Fibroblast of peridontal ligament (primary cell): ENCODE data around the gene GART.
"Not testable (repeated sequence)": the region's sequence is repeated elsewhere in the genome, so short reads cannot be mapped to it uniquely, and the experiment has no call there.

Experiments
- DNase-seq: peaks from one replicate; pipeline ENCODE4 v3.0.0-alpha.2; 2010; ENCODE audit errors: extremely low read depth

The GART gene

DNA sequence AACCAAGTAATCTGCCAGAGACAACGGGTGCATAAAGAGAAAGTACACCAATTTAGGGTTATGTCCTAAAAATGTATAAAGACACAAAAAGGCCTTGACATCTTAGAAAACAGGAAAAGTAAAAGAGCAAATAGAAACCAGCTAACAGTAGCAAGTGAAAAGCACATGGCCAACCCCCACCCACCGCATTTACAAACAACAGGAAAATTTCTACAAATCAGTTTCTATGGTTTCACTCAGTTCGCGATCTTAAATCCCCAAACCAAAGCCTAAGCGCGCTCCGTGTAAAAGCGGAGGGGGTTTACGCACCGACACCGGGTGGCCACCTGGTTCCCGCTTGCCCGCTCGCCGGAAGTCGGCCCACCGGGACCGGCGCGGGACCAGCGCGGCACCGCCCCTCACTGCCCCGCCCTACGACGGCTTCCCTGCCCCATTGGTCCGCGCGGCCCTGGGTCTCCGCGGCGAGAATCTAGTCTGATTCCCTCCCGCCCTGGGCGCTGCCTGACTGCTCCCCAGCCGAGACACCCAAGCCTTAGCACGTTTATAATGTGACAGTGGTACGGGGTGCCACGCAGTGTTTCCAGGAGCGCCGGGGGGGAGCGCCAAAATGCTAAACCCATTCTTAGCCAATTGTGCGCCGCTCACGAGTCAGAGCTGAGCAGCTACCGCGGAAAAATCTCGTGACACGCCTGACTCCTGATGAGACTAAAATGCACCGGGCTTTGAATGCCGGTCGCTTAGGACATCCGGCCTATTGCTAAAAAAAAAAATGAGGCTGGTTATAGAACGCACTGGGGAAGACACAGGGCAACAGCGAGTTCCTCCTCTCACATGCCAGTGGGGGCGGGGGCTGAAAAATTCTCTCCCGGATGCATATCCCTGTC, at the start of gene GART:
GART (minus strand) TSS at position 362 of the 884 bp plus-strand sequence. CDS start 2,802 bp downstream, outside the sequence.
- peak; percentile 64 for DNase-seq

DNA sequence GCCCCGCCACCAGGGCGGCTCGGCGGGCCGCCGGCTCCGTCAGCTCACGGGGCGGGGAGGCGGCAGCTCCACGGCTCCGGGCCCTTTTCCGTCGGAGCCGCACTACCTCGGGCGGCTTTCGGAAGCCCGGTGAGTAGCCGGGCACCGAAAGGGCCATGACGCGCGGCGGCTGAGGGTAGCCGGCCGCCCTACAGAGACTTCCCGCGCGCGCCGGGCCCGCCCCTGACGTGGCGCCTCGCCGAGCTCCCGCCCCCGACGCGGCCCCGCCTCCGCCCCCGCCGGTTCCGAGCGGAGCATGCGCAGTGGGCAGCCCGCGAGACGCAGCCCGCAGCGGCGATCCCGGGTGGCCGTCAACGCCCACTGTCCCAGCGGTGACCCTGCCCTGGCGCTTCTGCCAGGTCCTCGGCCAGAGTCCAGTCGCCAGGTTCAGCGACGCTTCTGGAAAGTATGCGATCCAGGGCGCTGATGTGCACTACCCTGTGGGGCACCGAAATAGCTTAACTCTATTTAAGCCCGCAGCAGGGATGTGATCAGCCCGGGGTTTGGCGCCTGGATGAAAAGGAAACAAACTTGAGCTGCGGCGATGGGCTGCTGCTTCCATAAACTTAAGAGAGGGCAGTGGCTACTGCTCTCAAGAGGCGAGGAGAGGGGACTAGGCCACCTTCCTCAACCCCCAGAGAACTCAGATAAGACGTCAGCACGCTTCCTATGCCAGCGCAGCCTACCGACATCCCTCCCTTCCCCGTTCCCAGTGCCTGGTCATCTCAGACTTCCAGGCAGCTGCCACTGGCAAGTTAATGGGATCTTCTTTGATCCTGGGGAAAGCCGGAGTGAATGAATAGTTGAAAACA, 46.8 kb upstream of the GART start, which contains the start of gene DONSON:
DONSON (minus strand) TSS at position 200 of the 851 bp plus-strand sequence; CDS start at position 157, 43 bp downstream.
- DNase-seq = peak; percentile 67

DNA sequence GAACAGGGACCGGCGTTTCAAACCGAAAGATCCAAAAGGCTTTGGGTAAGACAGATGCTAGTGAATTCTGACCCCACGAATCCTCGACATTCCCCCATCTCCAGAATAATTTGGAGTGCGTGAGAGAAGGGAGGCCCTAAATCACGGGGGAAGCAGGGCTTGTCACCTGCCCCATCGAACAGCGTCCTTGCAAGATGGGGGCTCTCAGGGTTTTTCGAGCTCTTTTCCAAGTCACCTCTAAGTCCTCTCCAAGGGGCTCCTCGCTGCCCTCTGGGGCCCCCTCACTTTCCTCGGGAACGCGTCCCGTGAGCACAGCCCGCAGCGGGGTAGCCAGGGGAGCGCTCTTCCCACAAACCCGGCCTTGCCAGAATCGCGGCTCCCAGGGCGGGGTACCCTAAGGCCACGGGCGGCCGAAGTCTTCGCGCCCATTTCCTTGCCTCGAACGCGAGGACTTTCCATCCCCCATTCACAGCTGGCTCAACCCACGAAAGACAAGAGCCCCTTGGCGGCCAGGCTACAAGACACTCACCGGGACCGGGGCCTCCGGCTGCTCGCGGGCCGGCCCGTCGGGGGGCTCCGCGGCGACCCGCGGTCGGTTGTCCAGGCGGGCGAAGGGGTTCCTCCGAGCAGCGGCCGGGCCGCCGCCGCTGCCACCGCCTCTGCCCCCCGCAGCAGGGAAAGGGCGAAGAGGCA, 46.0 kb upstream of the GART start:
- DNase-seq = peak; percentile 30

DNA sequence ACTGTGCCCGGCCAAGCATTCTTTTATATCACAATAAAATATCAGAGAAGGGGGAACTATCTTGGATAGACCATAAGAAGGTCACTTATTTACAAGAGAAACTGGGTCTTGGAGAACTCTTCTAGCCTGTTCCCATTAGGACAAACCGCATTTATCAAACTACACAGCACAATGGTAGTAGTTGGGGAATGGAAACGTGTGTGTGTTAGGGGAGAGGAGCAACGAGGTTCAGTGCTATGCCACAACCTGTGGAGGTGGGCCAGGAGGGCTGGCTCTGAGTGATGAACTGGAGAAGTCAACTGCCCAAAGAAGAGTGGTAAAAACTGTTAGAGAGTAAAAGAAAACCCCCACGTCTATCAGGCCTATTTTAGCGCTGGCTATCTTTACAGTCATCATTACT, 45.0 kb upstream of the GART start:
- DNase-seq = no peak

DNA sequence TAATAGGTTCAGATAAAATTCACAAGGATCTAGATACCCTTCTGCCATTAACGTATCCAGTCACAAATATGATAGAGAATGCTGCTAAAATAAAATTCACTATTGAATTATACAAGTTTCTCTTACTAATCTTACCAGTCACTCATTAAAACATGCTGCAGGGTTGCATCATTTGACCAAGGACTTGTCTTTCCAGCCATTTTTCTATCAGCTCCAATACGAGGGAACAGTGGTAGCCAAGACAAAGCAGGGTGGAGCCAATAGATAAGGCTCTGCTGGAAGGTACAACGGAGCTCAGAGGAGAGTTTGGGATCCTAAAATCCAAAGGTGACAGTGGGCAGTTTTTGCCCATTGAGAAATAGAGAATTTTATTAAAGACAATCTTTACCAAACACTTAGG, 42.5 kb upstream of the GART start:
- no peak for DNase-seq

DNA sequence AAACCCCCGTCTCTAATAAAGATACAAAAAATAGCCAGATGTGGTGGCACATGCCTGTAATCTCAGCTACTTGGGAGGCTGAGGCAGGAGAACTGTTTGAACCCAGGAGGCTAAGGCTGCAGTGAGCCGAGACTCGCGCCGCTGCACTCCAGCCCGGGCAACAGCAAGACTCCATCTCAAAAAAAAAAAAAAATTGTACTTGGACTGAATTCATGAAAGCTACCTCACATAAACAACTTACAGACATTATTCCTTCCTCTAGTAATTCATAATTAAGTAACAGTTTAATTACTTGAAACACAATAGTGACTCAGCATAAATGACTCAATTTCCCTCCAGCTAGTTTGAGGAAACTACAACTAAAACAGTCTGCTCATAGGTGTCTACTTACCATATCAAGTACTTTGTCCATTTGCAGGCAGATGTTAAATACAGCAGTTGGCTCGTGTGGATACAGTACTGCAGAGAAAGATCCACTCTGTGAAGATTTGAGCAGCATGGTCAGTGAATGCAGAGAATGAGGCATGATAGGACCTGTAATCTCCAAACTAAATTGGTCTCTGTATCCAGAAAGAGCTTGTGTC, 37.1 kb upstream of the GART start:
- DNase-seq = no peak

DNA sequence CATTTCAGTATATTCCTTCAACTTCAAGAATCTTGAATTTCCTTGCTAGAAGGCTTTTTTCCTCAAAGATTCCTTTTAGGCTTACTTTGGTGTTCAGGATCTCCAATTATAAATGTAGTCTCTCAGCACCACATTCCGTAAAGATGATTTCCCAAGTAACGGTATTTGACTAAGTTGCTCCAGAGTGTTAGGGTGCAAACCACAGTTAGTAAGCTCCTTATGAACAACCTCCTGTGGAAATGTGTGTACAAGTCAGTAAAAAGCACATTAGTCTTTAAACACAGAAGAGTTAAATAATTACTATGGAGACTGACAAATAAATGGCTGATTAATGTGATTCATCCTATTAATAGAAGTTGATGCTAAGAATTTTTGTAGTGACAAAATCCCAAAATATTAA, 36.3 kb upstream of the GART start:
- peak; percentile 50 for DNase-seq

DNA sequence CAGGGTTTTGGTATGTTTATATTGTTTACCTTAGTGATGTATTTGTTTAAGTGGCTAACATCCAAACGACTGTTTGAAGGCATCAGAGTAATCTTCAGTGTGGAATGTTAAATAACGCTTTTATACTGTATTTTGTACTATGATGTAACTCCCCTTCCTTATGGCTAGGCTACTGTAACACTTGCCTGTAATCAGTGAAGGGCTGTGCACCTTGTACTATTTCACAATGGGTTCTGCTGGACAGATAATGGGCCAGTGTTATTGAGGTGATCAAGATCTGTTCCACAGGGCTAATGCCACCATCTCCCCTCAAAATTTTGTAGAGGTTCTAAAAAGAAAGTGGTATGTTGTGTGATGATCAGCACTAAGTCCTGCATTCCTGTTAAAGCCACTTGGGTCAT, 34.8 kb upstream of the GART start:
- not testable (repeated sequence) for DNase-seq

DNA sequence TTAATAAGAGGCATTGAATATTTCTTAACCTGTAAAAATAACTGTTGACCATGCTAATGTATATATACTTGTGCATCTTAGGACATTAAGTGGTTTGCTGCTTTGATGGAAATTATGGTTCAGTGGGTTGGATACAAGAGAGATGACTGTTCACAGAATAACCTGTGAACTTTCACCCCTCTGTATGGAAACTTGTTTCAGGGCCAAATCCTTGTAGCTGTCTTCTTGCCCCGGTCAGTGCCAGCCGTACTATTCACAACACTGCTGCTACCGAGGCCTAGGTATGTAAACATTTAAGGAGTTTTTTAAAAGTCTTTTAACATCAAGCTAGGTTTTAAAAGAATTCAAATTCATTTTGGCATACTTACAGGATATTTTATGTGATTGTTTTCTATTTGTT, 30.4 kb upstream of the GART start:
- no peak for DNase-seq

DNA sequence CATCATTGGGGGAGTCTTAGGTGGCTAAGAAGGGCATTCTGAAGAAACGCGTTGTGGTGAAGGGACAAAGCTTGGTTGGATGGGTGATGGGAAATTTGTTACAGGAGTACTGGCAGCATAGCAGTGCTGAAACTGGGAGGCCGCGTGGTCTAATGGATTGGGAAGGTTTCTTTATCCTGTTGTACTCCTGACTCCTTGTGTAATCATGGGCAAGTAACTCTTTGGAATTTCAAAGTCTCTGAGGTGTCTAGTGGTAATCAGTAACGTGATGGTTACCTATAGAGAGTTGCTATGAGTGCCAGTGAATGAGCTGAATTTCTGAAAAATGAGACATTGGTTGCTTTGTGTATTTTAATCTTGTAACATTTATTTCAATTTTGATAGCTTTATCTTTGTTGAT, 28.1 kb upstream of the GART start:
- DNase-seq = no peak

DNA sequence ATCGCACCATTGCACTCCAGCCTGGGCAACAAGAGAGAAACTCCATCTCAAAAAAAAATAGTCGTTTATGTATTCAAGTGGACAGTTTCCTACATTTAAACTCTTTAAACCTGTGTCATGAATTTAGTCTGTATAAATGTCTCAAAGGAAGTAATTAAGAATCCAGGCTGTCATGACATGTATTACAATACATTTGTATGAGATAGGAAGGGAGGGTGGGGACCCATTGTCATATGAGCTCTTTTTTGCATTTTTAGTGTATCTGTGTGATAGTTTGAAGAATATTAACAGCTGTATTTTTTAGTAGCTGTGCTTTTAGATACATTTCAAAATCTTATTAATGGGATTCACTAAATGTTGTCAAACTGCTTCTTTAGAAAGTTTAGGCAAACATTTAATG, 26.5 kb upstream of the GART start:
- no peak for DNase-seq

DNA sequence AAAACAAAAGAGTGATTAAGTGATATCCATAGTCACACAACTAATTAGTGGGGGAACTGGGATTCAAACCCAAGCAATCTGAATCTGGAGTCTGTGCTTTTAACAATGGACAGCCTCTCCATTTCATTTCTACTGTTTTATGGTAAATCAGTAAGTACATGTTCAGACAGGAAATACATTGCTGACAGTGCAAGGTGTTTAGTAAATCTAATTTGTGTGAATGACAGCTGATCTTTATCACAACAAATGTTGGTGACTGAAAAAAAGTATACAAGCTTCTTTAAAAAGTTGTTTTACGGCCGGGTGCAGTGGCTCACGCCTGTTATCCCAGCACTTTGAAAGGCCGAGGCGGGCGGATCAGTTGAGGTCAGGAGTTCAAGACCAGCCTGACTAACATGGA, 26.0 kb upstream of the GART start:
- DNase-seq = no peak

DNA sequence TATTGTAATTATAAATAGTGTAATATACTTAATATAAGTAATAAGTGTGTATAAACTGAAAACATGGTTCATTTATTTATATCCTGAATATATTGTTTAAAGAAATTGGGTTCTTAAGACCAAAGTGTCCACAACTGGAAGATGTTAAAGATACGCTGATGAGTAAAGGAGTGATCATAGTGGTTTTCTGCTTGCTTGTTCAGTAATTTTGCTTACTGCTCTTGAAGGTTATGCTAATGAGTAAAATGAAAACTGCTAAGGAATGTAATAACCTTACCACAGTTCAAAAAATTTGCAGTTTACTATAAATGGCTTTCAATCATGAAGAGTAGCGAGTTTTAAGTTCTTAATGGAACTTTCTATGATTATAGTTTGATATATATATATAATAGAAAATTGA, 24.6 kb upstream of the GART start:
- no peak for DNase-seq

DNA sequence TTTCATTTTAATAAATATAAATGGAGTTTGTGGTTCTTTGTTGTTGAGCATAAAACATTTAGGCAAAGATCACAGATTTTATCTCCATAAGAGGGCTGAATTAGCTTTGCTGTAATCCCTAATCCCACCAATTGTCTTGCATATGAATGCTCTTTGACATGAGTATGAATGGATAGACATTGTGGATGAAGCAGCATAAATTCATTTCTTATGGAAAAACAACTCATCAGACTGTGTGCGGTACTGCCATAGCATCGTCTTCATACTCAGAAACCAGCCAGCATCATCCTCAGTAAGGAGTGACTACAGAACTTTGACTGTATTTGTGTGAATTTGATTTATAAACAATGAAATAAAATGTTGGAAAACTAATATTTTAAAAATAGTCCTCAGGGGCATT, 20.5 kb upstream of the GART start:
- DNase-seq = no peak

DNA sequence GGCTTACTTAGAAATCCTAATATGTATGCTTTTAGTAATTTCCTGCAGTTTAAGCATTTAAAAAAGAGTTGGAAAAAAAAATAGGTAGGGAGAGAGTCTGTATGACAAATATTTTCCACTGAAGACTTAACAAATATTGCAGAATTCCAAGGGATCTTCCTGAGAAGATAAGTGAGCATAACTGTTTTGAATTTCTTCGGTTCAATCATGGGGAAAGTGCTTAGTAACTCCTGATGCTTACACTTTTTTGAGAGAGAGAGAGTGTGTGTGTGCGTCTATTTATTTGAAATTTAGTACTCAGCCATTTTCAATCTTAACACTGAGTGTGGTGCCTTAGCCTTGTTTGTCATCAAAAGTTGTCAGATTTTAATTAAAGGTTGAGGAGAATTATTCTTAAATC, 19.5 kb upstream of the GART start:
- no peak for DNase-seq

DNA sequence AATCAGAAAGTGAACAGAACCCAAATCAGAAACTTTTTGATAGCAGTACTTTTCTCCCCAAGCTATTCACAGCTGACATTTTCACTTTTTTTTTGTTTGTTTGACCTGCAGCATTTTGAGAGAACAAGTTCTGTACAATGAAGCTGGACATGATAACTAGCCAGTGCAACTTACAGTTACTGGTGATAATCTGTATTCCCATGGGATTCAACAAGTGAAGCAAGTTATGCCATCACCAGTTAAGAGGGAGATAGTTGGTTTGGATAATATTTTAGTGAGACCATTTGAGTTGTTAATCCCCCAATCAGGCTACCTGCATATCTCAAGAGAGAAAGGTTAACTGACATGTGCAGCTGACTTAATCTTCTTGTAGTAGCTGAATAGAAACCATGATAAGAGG, 19.0 kb upstream of the GART start:
- no peak for DNase-seq

DNA sequence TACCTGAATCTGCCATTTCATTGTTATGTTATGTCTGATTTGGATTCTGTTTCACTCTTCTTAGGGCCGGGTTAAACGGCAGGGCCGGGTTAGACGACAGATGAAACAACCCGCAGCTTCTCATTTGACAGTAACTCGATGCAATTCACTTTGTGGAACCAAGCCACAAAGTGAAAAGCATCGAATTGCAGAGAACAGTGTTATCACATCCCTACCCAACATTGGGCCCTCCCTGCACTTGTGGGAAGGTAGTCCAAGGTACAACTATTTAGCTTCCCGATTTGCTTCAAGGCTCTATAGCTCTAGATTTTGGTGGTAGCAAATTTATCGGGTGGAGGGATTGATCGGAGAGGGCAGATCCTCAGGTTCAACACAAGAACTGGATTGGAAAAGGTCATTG, 17.9 kb upstream of the GART start:
- DNase-seq = no peak

DNA sequence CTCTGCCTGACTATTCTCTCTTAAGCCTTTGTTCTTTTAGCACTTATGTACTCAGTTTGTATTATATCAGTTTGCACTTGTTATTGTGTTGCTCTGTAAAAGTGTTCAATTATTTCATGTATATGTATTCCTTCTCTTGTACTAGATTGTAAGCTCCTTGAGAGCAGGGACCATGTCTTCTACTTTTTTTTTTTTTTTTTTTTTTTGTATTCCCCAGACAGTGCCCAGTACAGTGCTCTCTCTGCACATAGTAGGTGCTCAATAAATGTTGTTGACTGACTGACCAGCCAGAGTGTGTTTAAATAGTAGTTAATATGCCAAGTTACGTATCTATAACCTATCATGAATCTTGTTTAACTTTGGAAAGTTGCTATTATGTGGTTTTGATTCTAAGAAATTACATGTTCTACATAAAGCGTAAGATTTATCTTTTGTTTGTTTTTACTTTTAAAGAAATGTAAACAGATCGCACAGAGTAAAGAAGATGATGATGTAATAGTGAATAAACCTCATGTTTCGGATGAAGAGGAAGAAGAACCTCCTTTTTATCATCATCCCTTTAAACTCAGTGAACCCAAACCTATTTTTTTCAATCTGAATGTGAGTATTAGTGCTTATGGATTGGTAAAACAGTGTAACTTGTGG, 17.0 kb upstream of the GART start:
- DNase-seq = peak; percentile 34

DNA sequence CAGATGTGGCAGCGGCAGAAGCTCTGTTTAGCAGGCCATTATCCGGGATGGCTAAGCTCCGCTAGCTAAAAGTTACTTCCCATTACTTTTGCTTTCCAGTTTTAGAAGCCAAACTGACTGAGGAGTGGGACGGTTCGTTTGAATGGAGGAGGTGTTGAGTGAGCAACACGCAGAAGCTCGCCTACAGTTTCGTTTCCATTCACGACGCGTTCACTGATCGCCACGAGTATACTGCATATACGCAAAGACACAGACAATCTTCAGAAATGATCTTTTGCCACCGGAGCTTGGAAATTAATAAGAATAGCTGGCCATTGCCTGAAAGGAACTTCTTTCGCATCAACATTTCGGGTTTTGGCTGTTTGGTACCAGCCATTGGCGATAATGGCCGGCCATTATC, 15.5 kb upstream of the GART start:
- DNase-seq = no peak

DNA sequence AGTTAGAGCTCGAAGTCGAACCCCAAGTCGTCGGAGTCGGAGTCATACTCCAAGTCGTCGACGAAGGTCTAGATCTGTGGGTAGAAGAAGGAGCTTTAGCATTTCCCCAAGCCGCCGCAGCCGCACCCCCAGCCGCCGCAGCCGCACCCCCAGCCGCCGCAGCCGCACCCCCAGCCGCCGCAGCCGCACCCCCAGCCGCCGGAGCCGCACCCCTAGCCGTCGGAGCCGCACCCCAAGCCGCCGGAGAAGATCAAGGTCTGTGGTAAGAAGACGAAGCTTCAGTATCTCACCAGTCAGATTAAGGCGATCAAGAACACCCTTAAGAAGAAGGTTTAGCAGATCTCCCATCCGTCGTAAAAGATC, 13.0 kb upstream of the GART start:
- DNase-seq = no peak

DNA sequence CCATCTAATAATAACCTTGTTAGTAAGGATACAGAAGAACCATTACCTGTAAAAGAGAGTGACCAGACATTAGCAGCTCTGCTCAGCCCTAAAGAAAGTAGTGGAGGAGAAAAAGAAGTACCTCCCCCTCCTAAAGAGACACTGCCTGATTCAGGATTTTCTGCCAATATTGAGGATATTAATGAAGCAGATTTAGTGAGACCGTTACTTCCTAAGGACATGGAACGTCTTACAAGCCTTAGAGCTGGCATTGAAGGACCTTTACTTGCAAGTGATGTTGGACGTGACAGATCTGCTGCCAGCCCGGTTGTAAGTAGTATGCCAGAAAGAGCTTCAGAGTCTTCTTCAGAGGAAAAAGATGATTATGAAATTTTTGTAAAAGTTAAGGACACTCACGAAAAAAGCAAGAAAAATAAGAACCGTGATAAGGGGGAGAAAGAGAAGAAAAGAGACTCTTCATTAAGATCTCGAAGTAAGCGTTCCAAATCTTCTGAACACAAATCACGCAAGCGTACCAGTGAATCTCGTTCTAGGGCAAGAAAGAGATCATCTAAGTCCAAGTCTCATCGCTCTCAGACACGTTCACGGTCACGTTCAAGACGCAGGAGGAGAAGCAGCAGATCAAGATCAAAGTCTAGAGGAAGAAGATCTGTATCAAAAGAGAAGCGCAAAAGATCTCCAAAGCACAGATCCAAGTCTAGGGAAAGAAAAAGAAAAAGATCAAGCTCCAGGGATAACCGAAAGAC, 12.5 kb upstream of the GART start:
- no peak for DNase-seq
